Measurements from ENCODE around the gene PPID.
"Not testable (repeated sequence)": the region's sequence is repeated elsewhere in the genome, so short reads cannot be mapped to it uniquely, and the experiment has no call there.

Gene PPID

GRCh38 chr4:158667651-158668198, 55.5 kb downstream of the PPID start:
- no peak for DNase-seq (ENCODE audit: low read depth in 3 of 3)

GRCh38 chr4:158666892-158667291, 56.3 kb downstream of the PPID start:
- no peak for DNase-seq (ENCODE audit: low read depth in 3 of 3)

- DNase-seq (ENCODE audit: low read depth in 3 of 3) = no peak
These were observed 58.4 kb downstream of the PPID start for GRCh38 chr4:158664806-158665205.

GRCh38 chr4:158663707-158664625, 59.2 kb downstream of the PPID start:
- not testable (repeated sequence) for DNase-seq (ENCODE audit: low read depth in 3 of 3)

- DNase-seq (ENCODE audit: low read depth in 3 of 3) = not testable (repeated sequence)
These were observed 59.9 kb downstream of the PPID start for GRCh38 chr4:158663255-158663654.
